Activated CD8-positive, alpha-beta memory T cell treated with anti-CD3 and anti-CD28 coated beads for 1 hour (primary cell): ENCODE measurements around the gene NAA30.

ENCODE experiments used
- DNase-seq, 2 donors: peaks; one replicate each; pipeline ENCODE4 v3.0.0-alpha.2; 2020; ENCODE audit warnings: low read depth in 1 of 2; ENCODE audit errors: extremely low read depth in 1 of 2

The NAA30 gene

DNA sequence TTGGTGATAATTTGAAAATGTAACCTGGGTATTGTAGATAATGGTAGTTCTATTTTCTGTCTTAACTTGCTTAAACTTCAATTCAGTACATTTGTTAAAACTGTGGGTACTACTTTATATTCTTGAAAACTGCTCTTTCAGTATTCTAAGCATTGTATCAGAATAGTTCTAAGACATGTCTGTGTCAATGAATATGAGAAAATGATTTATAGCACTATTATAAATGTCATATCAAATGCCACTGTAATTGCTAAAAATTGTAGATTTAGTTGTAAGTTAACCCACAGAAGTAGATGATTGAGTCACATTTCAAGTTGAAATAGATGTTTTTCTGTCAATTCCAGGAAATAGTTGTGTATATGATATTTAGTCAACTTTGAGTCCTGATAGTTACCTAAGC lies 2.4 kb downstream of the NAA30 start:
- DNase-seq: no peak

DNA sequence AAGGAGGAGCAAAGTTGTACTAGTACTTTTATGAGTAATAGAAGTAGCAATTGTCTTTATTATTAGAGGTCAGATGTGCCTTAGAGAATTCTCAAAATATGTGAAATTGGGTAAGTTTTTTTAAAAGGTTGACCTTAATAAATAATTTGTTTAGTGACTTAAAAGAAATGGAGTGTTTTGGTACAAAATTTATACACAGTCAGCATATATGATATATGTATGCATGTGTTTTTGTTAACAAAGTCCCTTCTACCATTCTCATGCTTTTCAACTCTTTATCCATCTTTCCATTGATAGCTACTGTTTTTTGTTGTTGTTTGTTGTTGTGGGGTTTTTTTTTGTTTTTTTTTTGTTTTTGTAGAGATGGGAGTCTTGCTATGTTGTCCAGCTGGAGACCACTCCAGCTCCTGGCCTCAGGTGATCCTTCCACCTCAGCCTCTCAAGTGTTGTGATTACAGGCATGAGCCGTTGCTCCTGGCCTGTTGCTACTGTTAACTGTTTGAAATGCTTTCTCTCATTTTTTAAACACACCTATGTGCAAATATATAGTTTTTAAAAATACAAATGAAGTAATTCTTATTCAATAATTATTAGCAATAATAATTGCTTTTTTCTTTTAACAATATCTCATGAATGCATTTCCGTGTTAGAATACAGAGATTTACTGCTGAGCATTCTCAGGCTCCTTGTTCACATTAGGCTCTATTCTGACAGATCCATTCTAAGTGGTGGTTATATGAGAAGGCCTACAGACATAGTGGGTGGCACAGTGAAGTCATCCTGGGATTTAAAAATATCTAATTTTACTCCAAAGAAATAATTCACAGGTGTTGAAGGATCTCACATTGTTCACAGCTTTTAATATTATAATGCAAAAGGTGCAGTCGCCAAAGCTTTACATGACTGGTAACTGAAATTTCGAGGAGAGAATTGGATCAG lies 10.4 kb downstream of the NAA30 start:
- no peak for DNase-seq

DNA sequence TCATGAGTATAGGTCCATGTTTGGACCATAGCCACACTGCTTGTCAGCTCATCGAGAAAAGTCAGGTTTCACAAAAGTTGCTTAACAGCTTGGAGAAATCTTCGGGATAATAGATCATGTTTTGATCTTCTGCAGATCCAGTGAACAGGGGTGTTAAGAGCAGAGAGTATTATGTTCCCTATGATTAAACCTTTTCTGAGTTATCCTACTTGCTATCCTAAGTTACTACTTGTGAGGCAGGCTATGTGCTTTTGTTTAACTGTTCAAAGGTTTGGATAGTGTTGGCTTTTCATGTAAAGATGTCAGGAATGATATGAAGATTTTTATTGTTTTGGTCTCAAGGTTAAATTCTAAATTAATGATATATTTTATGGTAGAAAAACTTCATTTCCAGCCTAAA lies 11.1 kb downstream of the NAA30 start:
- no peak for DNase-seq

DNA sequence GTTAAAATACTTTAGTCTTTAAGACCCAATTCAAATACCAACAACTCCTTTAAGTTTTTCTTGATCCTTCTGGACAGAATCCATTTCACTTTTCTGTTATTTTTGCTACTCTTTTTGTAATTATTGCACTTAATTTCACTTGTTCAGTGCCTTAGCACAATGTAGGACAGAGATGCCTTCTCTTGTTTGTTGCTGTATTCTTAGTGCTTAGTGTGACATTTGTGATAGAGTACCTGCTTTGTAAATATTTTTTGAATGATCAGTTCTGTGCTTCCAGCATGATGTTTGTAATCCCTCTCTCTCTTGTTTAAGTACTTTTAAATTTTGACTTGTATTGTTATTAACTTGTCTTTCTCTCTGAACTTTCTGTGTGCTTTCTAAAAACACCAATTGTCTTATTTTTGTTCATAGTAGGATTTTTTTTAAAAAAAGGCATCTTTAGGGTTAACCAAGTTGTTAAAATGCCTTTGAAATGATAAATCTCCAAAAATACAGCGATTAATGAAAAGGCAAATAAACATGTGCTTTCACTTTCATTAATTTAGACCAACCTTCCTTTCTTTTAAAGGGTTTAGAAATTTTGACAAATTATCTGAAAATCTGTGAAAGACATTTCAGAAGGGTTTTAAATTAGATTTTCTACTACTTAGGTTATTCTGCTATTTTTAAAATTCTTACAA lies 11.9 kb downstream of the NAA30 start:
- no peak for DNase-seq

DNA sequence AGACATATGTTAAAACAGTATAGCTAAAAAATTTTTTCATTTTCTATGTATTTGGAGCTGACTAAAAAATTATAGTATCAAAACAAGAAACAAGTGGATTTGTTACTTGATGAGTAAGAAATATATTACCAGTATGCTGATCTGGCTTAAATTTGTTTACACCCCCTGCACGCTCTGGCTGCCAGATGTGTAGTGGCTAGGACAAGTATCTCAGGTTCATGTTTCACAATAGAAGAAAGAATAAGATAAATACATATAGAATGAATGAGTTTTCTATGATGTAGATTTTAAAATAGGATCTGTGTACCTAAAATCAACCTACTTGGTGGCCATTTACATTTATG lies 13.1 kb downstream of the NAA30 start:
- no peak for DNase-seq

DNA sequence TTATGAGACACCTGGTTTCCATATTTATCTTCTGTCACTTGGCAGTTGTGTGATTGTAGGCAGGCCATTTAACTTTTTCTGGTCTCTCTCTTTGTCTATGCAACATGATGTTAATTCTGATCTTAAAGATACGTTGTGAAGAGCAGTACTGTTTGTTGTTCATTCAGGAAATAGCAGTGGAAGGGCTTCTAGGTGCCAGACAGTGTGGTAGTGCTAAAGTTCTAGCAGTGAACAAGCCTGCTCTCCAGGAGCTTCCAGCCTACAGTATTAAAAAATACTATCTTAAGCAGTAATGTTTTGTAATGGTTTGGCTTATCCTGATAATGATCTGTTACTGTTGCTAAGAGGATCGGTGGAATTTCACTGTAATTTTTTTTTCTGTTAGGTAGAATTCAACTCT lies 15.2 kb downstream of the NAA30 start:
- DNase-seq: no peak

DNA sequence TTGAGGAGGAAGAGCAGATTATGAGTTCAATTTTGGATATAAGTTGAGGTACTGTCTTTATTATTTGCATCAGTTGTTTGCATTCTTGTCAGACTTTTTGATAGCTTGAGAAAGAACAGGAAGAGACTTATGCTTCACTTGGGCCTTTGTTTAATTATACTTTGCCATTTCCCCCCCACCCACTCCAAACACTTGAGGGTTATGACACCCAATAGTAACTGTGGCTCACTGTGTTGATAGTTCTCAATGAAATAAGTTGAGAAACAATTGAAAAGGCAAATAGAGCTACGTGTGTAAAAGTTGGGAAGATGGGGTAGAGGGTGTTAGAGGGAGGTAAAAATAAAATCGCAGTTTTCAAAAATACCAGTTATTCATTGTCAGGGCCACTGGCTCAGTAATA lies 17.7 kb downstream of the NAA30 start:
- DNase-seq: no peak

DNA sequence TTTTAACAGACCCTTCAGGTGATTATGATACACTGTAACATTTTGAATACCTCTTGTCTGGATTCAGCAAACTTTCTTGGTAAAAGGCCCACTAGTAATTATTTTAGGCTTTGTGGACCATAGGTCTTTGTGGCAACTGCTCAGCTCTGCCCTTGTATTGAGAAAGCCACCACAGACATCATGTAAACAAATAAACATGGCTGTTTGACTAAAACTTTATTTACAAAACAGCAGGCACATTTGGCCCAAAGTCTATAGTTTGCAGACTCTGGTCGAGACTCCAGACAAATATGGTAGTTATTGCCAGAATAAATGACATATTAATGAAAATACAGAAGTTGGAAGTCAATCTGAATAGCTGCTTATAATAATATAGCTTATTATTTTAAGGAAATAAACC lies 18.2 kb downstream of the NAA30 start:
- no peak for DNase-seq

DNA sequence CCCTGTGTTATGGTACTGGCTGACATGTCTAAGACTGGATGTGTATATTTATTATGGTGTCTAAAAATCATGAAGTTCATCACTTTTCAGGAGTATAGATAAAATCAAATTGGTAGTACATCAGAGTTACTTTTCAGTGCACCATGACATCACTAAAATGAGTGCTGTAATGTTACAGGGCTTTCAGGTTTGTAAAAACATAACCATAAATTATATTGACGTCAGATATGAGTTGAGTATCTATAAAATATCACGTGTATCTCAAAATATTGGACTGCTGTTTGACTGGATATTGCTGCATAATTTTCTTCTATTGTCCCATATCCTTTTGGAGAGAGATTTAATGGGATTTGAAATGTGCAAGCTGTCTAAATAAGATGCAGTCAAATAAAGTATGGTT lies 22.0 kb downstream of the NAA30 start:
- DNase-seq: no peak

DNA sequence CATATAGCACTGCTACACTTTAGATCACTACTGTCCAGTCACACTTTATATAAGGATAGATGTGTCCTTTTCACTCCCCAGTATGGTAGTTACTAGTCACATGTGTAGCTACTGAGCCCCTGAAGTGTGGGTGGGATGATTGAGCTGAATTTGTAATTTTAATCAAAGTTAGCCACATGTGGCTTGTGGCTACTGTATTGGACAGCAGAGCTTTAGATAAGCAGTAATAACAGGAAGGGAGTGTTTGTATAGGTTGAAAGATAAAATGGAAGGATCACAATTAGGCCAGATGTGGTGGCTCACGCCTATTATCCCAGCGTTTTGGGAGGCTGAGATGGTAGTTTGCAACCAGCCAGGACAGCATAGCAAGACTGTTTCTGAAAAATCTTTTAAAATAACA lies 23.5 kb downstream of the NAA30 start:
- DNase-seq: no peak

DNA sequence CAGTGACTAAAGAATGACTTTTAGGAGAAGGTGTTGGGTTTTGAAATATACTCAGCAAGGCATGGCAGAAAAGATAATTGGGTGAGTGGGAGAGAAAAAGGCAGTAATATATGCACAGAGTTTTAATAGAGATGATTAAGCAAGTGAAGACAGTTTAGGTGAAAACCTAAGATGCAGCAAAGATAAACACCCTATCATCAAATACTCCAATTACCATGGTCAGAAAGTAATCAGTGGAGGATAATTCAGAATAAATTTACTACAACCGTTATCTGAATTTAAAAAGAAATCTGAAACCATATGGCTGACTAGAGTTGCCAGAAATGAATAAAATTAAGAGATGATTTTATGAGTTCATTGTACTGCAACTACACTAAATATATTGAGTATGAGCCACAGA lies 26.8 kb downstream of the NAA30 start:
- DNase-seq: no peak

DNA sequence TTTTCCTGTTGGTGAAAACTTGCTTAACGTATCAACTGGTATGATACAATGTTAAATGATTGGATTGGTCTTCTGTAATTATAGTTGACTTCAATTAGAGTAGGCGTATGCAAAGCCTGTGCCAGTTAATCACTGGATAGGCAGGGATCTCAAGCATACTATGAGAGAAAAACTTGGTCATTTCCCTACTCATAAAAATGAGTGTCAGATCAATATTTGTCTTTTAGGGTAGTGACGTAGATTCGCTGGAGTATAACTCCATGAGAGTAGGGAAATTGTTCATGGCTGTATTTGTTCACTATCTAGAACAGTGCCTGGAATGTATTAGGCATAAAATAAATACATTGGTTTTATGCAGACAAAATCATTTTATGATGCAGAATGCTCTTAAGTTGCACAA lies 28.6 kb downstream of the NAA30 start:
- no peak for DNase-seq

DNA sequence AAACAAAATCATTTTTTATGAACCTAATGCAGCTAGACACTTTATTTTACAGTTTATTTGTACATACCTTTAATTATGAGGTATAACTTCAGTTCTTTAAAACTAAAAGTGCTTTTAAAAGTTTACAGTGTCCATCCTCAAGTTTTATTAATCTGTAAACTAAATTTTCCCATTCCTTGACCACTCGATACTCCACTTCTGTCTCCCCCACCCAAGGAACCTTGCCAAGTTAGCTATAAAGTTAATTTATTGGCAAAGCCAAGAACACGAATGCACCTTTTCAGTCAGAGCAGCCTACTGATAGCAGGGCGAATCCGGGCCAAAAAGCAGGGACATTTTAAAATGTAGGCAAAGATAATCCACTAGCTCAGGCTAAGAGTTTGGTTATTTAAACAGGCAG lies 29.6 kb downstream of the NAA30 start:
- no peak for DNase-seq

DNA sequence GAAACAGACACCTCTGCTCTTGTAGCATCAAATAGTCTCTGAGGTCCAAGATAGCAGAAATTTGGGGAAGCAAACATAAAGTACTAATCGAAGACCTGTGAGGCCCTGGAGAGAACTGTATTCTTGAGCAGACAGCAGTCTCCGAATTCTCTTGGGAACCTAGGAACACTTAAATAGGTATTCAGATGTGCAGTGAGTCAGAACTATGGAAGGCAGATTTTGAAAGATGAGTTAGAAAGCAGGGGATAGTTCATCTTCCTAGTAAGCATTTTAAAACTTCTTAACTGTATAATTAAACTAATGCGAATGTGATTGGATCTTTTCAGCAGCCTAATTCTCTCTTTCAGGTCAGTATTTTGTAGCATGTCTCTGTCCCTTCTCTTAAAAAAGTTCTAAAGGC lies 30.6 kb downstream of the NAA30 start:
- DNase-seq: no peak

DNA sequence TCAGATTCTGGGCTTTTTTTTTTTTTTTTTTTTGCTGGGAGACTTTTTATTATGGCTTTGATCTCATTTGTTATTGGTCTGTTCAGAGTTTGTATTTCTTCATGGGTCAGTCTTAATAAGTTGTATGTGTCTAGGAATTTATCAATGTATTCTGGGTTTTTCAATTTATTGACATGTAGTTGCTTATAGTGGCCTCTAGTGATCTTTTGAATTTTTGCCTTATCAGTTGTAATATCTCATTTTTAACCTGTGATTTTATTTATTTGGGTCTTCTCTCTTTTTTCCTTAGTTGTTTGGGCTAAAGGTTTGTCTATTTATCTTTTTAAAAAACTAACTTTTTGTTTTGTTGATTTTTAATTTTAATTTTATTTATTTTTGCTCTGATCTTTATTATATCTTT lies 45.5 kb downstream of the NAA30 start:
- DNase-seq: no peak

DNA sequence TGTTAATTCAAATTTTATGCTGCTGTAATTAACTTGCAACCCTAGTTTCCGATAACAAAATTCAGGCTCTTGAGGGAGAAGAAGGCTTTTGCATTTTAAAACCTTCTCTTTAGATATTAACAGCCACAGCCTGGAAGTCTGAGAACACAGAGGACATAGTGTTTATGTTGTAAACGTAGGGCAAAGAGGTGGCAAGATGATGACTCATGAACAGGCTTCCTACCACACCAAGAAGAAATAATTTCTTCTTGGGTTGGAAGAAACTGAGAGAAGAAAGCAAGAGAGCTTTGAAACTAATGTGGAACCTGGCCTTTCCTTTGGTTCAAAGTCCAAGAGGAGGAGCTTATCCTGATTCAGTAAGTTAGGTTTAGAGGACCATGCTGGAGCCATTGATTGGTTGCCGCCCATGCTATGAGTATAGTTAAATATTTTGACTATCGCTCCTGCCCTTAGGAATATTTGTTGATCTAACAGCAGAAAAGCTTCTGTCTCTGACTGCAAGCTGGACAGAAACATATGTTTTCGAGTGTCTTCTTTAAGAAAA lies 71.5 kb downstream of the NAA30 start:
- no peak for DNase-seq

DNA sequence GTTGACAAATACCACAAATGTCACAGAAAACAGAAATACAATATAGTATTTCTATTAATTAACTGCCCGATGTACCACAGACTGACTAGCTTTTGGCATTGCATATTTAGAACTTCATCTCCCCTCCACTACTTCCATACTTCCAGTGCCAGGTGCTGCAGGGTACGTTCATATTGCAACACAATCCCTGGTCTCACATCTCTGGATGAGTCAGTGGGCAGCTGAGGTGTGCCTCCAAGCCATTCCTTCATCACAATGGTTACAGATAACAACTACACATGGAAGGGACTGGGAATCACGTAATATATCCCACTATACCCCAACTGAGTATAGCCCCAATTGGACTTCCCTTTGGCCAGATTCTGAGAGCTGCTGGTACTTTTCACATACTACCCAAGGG lies 72.2 kb downstream of the NAA30 start:
- no peak for DNase-seq

DNA sequence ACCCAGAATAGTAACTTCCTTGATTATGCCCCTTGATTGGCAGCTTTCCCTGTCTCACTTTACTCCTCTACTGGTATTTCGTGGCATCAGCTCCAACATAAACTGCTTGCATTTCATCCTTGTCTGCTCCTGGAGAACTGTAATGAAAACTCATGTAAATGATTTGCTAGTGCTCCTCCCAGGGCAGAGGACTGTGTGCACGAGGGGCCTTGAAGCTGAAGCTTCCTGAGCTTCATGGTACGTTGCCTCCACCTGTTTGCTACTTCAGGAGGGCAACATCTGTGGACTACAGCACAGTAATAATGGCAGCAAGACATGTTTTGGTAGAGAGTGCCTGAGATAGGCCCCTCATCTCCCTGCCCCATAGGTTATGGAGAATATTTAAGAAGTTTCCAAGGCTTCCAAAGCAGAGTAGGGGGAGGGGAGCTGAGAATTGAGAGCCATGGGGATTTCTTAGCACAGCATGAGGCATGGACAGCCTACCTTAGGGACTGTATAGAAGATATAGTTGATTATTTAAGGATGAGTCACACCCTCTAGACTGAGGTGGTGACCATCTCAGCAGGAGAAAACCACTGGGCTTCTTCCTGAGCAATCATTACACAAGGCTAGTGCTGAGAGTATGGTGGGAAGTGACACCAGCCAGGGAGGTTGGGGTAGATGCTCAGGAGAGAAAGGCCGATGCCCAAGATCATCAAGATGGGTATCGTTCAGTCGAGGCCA lies 73.8 kb downstream of the NAA30 start:
- no peak for DNase-seq
